Stimulated activated CD8-positive, alpha-beta memory T cell treated with anti-CD3 and anti-CD28 coated beads, Interleukin-2, amount 100 ng/mL, for 1 hour (primary cell): ENCODE results near the gene KLHL28.
A peak's percentile ranks its signal among the peaks of the same experiment; 100 is the strongest.

Experiments
- DNase-seq, 2 donors: peaks; one replicate each; pipeline ENCODE4 v3.0.0-alpha.2; 2020; ENCODE audit warnings: low read depth in 2 of 2

Gene KLHL28

DNA sequence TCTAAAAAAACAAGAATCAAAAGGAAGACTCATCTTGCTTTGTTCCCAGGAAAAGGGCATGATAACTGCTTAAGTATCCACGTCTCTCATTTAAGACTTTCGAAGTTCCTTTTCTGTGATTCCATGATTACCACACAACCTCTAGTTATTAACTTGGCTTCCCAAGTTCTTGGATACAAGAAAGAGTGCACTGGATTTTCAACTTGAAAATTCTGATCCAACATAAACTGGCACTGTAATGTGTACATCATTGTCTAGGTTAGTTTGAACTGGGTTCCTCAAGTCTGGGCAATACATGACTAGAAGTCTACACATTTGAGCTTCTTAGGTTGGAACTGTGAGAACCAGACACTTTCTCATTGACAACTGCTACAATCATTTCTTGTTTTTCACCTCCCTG is 1.6 kb downstream of the KLHL28 start:
- DNase-seq: no peak

DNA sequence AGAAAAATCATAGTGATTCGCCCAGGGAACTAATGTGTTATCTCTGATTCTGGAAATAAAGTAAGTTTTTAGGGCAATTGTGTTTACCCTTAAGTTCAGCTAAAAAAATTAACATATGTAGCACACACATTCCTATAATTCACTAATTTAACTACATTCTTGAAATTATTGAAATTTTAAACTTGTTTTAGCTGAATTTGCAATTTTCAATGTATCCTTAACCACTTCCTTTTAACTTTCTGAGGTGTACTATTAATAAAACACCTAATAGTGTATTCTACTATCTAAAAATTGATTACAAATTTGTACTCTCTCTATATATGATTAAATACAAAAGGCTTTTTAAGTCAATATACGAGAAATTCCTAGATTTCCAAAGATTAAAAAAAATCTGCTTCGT is 2.2 kb downstream of the KLHL28 start:
- DNase-seq: no peak

DNA sequence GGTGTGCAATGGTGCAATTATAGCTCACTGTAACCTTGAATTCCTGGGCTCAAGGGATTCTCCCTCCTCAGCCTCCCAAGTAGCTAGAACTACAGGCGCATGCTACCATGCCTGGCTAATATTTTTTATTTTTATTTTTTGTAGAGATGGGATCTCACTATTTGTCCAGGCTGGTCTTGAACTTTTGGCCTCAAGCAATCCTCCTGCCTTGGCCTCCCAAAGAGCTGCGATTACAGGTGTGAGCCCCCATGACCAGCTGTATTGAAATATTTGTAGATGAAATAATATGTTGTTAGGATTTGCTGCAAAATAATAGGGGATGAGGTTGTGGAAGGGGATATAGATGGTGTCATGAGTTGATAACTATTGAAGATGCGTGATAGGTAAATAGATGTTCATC is 4.9 kb downstream of the KLHL28 start:
- DNase-seq: no peak

DNA sequence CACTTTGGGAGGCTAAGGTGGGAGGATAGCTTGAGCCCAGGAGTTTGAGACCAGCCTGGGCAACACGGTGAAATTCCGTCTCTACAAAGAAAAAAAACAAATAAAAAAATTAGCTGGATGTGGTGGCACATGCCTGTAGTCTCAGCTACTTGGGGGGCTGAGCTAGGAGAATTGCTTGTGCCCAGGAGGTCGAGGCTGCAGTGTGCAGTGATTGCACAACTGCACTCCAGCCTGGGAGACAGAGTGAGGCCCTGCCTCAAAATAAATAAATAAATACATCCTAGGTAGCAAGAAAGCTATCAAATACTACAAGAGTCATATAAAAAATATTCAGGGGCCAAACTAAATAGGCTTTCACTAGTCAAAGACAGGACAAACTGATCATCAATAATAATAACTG is 6.2 kb downstream of the KLHL28 start:
- no peak for DNase-seq

DNA sequence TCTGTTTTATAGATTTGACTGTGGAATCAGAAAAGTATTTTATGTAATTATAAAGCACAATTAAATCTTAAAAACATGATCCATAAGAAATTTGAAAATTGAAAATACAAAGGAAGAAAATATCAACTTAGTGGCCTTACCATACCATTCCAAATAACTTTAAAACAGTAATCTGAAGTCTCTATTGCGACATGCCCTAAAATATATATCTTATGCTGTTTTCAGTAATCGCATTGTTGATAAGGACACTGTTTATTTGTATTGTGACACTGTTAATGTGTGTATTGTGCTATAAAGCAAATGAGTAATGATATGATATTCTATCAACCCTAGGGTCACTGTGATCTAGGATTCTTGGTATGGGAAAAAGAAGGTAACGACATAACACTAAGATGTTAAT is 7.0 kb downstream of the KLHL28 start:
- no peak for DNase-seq

DNA sequence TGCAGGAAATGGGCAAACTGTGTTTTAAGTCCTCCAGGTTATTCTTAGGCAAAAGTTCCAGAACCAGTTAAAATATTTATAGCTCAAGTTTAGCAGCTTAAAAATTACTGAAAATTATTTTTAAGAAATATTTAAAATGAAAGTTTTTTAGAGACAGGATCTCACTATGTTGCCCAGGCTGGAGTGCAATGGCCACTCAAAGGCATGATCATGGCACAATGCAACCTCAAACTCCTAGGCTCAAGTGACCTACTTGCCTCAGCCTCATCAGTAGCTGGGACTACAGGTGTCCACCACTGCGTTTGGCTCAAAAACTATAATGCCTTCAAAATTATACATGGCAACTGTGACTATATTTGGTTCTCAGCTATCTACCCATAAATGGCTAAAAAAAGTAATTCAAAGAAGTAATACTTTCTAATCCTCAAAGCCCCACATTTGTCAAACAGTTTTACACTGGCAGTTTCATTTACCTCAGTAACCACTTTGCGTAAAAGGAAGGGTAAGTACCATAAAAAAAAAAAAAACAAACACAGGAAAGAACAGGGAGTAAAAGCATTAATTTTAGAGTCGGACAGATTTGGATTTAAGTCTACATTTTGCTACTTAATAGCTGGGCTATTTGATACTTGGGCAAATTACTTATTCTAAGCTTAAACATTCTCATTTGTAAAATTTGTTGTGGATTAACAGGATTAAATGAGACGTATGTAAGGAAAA is 9.2 kb downstream of the KLHL28 start:
- DNase-seq: no peak

DNA sequence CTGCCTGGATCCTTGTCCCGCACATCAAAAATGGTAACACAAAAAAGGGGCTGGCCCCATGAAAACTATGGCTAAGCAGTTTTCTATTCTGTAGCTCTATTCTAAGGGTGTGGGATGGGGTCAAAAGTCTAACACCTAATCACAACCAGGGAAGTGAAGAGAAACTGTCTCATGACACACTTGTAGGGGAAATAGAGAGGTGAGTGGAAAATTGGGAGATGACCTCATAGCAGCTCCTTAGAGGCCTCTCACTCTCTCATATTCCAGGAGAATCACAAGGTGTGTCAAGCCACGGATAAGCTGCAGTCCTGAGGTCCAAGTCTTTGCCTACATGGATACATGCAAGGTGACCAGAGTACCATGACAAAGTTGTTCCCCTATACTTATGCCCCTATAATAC is 10.7 kb downstream of the KLHL28 start:
- DNase-seq: no peak

DNA sequence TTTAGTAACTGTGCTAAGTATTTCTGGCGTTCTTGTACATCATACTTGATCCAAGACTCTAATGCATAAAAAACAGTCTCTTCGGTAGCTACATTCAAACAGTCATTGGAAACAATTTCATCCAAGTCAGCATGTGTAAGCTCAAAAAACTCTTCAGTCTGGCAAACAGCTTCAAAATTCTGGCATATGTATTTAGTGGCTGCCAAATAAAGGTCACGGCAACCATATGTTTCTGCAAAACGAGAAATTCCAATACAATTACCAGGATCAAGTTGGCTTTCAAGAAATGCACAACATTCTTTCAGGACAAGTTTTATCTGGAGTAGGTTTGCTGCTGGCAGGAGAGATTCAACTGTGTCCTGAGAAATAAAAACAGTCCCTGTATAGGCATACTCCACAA is 16.5 kb downstream of the KLHL28 start:
- no peak for DNase-seq

DNA sequence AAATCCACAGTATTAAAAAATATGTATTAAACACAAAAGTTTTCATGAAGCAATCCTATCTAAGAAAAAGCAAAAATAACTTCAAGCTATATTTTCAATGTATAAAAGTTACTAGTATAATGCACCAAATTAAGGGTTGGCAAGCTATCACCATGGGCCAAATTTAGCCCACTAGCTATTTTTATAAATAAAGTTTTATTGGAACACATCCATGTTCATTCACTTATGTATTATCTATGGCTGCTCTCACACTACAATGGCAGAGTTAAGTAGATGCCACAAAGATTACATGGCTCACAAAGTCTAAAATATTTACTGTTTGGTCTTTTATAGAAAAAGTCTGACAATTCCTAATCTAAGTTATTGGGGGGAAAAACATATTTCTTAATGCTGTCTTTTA is 17.6 kb downstream of the KLHL28 start:
- DNase-seq: no peak

DNA sequence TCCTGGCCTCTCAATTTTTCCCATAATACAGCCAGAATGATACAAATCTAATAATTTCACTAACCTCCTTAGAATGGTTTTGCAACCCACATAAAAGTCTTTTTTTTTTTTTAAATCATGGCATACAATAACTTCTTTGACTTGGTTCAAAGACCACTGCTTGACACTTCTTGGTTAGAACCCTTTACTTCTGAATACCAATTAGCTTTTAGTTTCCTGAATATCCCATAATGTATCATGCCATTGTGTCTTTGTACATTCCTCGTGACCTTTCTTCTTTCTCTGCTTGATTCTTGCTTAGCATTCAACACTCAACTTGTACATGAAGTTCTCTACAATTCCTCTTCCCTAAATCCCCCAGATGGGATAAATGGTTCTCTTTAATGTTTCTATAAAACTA is 19.3 kb downstream of the KLHL28 start:
- no peak for DNase-seq

DNA sequence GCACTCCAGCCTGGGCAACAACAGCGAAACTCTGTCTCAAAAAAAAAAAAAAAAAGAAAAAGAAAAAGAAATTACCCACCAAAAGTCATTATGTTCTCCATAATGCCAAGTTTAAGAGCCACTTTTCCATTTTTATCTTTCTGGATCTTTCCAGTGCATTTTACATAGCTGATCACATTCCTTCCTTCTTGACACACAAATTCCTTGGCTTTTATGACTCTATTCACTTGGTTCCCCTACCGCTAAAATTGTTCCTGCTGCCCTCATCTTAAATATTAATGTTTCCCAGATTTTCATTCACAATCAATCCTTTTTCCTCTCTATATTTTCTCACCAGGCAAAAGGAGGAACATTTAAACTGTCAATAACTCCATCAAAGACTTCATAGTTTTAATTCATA is 20.2 kb downstream of the KLHL28 start:
- DNase-seq: no peak

DNA sequence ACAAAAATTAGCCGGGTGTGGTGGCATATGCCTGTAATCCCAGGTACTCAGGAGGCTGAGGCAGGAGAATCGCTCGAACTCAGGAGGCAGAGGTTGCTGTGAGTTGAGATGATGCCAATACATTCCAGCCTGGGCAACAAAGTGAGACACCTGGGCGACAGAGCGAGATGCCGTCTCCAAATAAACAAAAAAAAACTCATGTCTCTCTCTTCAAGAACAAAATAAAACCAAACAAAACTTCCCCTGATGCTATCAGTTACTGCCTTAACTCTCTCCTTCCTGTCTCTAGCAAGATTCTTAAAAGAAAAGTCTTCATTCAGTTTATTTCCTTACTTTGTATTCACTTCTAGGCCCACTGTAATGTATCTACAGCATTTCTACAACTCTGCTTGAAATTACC is 20.8 kb downstream of the KLHL28 start:
- no peak for DNase-seq

DNA sequence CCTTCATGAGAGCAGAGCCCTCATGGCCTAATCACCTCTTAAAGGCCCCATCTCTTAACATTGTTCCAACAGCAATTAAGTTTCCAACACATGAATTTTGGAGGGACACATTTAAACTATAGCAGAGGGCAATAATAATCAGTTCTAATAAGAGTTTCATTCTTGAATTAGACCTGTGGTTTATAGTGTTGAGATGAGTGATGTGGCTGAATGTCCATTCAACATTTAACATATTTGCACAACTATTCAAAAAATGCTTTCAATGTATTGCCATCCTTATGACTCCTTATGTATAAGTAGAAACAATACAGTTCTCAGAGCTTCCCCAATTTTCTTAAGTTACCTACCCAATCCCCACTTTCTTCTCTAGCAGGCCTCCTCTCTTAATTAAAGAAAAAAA is 21.5 kb downstream of the KLHL28 start:
- DNase-seq: no peak

DNA sequence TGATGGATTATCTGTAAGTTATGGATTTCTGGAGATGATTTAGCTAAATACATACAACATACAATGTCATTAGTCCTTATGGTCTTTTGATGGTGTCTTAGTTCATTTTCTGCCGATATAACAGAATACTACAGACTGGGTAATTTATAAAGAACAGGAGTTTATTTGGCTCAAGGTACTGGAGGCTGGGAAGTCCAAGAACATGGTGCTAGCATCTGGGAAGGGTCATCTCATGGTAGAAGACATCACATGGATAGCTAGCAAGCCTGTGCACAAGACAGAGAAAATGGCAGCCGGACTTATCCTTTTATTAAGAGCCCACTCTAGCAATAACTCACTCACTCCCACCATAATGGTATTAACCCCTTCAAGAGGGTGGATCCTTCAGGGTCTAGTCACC is 24.2 kb downstream of the KLHL28 start:
- DNase-seq: no peak

DNA sequence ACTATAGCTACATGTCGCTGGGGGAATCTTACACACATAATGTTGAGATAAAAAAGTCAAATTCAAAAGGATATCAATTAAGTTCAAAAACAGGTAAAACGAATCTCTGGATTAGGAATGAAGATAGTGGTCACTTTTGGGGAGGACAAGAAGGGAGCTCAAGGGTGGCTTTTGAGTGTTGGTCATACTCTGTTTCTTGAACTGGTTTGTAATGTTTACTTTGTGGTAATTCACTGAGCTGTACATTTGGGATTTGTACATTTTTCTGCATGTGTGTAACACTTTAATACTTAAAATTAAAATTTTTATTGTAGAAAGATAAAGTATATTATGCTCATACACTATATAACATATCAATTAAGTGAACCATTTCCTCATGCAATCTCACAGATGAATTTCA is 26.6 kb downstream of the KLHL28 start:
- DNase-seq: no peak

DNA sequence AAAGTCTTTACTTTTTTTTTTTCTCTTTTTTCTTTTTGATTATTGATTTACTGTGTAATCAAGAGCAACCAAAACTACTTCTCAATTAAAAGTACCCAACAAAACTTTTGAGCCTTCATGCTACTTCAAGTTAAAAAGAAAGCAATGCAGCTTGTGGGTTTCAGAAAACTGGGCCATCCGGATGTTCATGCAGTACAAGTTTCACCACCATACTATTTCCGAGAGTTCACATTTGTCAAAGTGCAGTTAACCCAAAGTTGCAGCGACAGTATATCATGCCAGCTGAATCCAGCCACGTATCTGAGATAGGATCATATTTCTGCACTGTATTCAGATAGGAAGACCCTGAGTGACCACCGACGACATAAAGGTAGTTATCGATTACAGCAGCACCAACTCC is 33.0 kb downstream of the KLHL28 start:
- DNase-seq: no peak

DNA sequence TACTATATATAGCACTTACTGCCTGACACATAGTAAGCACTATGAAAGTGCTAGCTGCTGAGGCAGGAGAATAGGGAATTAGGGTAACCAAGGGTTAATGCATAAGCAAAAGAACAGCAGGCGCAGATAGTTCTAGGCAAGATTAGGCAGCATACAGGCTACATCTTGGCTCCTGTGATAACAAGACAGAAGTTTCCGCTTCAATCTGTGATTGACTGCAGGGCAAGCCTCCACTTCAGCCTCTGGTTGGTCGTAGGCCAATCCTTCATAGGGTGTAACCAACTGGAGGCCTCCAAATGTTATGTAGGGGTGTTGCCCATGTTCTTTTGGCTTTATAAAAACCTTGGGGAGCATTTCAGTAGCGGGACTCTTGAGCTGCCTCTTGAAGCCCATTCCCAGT is 46.9 kb downstream of the KLHL28 start:
- no peak for DNase-seq

DNA sequence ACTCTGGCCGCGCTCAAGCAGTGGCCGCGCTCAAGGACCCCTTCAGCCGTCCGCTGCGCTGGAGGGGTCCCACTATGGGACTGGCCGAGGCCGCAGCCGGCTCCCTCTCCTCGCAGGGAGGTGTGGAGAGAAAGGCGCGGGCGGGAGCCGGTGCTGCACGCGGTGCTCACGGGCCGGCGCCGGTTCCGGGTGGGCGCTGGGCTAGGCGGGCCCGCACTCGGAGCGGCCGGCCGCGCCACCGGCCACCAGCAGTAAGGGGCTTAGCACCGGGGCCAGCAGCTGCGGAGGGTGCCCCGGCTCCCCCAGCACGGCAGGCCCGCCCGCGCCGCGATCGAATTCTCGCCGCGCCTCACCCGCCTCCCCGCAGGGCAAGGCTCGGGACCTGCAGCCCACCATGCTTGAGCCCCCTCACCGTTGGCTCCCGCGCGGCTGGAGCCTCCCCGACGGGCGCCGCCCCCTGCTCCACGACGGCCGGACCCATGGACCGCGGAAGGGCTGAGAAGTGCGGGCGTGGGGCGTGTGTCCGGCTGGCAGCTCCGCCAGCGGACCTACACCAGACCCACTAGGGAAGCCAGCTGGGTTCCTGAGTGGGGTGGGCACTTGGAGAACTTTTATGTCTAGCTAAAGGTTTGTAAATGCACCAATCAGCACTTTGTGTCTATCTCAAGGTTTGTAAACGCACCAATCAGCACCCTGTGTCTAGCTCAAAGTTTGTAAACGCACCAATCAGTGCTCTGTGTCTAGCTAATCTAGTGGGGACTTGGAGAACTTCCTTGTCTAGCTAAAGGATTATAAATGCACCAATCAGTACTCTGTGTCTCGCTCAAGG is 49.5 kb downstream of the KLHL28 start:
- no peak for DNase-seq

DNA sequence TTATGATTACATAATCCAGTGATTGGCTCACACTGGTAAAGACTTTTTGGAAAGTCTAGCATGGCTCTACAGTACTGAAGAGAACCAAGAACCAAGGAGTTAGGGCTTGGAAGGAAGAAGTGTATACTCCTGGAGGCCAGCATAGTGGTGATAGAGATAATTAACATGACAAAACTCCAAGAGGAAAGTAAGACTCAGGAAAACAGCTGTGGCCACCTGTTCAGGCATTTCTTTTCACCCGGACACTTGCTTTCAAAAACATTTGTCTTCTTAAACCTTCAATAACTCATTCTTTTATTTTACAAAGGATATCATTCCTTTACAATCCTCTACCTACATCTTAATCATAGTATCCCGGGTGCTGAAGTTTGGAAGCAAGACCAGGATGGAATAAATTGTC is 50.9 kb downstream of the KLHL28 start:
- DNase-seq: no peak

DNA sequence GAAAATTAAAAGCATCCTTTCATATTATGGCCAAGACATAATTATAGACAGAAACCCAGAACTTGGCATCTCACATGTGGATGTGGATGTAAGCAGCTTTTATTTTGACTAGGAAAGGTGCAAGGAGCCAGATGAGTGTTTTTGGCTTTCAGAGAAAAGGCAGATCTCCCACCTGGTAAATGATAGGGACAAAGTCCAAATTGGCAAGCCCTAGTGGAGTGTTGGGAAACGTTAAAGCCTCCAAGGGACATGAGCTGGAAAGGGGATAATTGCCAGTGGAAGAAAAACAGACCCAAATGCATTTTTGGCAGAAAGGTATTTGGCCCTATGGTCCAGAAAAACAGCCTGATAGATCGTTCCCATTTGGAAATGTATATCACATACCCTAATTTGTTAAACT is 60.1 kb downstream of the KLHL28 start:
- DNase-seq: no peak

DNA sequence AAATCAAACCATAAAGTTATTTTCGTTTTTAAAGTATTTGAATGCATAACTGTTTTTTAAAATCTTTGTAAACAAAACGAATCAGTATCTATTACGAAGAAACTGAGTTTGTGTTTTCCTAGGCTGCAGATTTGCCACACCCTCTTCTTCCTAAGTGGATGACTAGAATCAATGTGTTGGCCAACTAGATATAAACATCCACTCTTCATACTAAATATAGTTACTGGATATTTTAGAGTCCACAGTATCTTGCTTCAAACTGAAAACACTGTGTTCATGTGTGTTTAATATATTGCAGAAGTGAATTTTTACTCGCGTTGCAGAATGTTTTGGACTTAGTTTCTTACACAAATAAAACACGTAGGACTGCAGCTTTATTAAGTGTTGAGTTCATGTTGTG is 63.2 kb downstream of the KLHL28 start:
- DNase-seq: no peak

DNA sequence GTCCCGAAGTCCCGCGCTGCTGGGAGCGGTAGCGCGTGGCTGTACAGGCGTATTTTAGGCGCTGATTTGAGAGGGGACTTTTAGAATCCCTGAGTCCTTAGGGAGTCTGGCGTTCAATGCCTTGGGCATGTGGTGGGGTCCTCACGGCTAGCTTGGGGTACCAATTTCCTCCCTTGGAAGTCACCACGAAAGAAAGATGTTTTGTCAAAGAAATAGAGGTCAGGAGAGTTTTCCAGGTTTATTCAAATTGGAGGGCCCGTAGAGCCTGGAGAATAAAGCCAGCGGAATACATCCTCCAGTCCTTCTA is 63.9 kb downstream of the KLHL28 start:
- DNase-seq: no peak

DNA sequence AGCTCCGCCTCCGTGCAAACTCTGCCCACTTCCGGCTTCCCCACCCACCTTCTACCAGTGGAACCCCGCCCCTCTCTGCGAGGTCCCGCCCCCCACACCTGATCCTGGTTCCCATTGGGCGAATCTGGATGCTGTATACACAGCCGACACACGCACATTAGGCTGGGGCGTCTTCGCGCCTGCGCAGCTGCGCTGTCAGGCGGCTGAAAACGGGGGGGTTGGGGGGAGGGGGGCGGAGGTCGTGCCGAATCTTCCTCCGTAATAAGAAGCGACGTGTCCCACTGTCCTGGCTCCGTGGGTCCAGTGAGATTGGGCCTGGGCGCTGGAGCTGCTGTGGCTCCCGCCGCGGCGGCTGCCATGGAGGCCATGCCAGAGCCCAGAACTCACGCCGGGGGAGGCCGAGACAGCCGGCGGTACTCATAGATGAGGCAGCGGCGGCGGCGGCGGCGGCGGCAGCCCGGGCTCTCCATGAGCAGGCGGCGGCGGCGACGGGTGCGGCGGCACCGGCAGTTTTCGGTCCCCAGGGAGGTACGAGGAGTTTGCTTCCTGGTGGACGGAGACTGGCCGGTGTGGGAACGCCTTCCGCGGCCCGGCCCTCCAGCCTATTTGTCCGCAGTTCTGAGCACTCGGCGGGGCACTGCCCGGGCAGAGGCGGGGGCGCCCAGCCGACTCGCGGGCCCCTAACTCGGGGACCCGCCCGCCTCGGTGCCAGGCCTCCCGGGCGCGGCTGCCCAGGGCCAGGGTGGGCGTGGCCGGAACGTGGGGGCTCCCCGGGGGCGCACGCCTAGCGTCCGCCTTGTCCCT is 64.5 kb downstream of the KLHL28 start:
- DNase-seq: peak; percentile 97 to 98
